GM19467 (cell line): ENCODE results near the gene LAMP5.

Source experiments
- ATAC-seq: cut with Tn5 transposase; IDR thresholded peaks from one replicate; pipeline ENCODE4 v1.9.1; 2021; ENCODE audit warnings: mild to moderate bottlenecking, moderate library complexity; ENCODE audit not compliant: unreplicated experiment

The LAMP5 gene, protein sequence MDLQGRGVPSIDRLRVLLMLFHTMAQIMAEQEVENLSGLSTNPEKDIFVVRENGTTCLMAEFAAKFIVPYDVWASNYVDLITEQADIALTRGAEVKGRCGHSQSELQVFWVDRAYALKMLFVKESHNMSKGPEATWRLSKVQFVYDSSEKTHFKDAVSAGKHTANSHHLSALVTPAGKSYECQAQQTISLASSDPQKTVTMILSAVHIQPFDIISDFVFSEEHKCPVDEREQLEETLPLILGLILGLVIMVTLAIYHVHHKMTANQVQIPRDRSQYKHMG

GRCh38 chr20:9514461-9515213, at the start of gene LAMP5:
LAMP5 (plus strand) TSS chr20:9514590; CDS start chr20:9514853, 263 bp downstream.
- no peak for ATAC-seq

GRCh38 chr20:9467995-9468394, 46.4 kb upstream of the LAMP5 start:
- no peak for ATAC-seq

- no peak for ATAC-seq
Measured at GRCh38 chr20:9474835-9475415, 39.5 kb upstream of the LAMP5 start.

DNA sequence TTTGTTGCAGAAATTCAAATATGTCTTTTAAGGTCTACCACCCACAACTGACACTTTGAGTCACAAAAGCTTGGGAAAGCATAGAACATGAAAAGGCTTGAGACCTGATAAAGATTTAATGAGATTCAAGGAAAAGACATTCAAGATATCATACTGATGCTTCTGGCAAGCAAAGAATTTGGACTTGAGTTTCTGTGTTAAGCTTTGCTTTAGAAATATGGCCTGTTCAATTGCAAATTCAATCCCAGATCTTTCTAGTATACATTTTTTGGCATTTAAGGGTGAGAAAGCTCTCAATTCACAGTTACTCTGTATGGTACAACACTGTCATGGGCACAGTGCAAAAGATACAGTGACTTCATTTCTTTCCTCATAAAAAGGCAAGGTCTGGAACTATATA, 38.9 kb upstream of the LAMP5 start:
- no peak for ATAC-seq

- no peak for ATAC-seq
Measured at GRCh38 chr20:9476174-9476573, 38.2 kb upstream of the LAMP5 start.

GRCh38 chr20:9476637-9477036, 37.8 kb upstream of the LAMP5 start:
- ATAC-seq: no peak

DNA sequence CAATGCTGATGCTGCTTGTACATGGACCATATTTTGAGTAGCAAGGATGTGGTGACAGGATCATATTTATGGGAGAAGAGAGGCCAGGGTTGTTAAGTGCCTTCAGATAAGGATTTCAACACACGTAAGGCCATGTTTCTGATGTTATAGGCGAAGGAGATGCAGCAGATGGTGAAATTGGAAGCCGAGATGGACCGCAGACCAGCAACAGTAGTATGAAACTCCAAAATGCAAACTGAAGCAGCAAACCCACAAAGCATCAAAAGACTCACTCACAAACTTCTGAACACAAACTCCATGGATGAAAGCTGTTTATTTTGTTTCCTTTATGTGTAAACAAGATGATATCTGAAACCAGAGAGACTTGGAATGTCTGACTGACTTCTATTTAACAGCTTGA, 35.6 kb upstream of the LAMP5 start:
- no peak for ATAC-seq

GRCh38 chr20:9480066-9480465, 34.3 kb upstream of the LAMP5 start:
- ATAC-seq: no peak

DNA sequence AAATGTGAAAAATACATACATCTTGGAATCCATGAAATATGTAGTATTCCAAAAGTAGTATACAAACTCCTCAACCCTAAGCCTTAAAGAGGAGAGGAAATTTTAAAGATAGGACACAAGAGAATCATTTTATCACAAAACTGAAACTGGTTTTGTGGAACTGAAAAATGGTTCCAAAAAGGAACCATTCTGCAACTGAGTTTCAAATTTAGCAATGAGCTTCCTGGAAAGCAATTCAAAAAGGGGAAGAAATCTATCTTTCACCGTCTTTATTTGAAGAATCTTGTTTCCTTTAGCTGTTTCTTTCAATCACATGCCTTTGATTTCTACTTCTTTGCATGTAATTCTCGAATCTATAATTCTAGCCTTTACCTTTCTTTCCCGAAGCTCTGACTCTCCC, 32.2 kb upstream of the LAMP5 start:
- no peak for ATAC-seq

DNA sequence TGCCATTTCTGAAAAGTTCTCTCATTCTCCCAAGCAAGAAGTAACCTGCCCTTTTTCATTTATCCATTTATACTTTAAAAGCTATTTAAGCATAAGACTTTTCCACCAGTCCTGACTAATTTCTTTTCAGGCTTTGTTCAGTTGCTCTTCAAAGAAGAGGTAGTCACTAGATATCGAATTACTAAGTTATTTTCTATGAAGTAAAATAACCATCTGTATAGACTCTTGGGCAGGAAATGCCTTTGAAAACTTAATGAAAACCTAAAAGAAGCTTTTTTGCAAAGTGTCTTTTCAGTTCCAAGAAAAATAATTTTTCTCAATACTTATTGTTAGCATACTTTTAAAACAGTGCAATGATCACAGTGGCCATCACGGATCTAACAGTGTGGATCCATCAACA, 31.3 kb upstream of the LAMP5 start:
- no peak for ATAC-seq

- ATAC-seq: no peak
Measured at GRCh38 chr20:9485614-9486340, 28.6 kb upstream of the LAMP5 start.

GRCh38 chr20:9487231-9487630, 27.2 kb upstream of the LAMP5 start:
- ATAC-seq: no peak

- no peak for ATAC-seq
Measured at GRCh38 chr20:9488063-9488462, 26.3 kb upstream of the LAMP5 start.

- ATAC-seq: no peak
Measured at GRCh38 chr20:9490161-9490560, 24.2 kb upstream of the LAMP5 start.

- ATAC-seq: no peak
Measured at GRCh38 chr20:9490631-9491030, 23.8 kb upstream of the LAMP5 start.

GRCh38 chr20:9491324-9491723, 23.1 kb upstream of the LAMP5 start:
- no peak for ATAC-seq

DNA sequence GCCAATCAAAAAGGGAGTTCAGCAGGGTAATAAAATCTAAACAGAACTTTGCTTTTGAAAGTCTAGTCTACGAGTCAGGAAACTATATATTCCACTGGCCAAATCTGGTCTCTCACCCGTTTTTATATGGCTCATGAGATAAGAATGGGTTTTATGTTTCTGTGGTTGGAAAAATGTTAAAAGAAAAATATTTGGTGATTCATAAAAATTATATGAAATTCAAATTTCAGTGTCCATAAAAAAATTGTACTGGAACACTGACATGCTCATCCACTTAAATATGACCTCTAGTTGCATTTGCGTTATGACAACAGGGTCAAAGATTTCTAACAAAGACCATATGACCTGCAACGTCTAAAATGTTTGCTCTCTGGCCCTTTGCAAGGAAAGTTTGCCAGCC, 22.3 kb upstream of the LAMP5 start:
- no peak for ATAC-seq

DNA sequence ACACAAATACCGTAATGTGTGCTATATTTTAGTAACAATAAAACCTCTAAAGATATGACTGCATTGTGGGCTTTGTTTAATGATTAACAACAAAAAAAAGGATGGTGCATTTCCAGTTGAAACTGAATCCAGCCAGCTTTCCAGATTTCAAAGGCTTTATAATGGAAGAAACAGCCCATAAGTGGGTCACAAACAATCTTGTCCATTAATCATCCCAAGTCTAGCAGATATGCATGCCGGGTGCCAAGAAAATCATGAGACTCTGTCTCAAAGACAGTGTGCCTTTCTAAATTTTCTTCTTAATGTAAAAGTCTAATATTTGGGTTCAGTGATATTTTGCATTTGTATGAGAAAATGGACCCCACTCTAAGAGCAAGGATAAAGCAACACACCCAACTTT, 20.6 kb upstream of the LAMP5 start:
- no peak for ATAC-seq

- ATAC-seq: no peak
Measured at GRCh38 chr20:9495701-9496100, 18.7 kb upstream of the LAMP5 start.

- no peak for ATAC-seq
Measured at GRCh38 chr20:9496155-9496554, 18.2 kb upstream of the LAMP5 start.

GRCh38 chr20:9498322-9498721, 16.1 kb upstream of the LAMP5 start:
- no peak for ATAC-seq
